Fibroblast of peridontal ligament (primary cell): Measurements from ENCODE around the gene SLC27A1.

Experiments used
- DNase-seq: peaks from one replicate; pipeline ENCODE4 v3.0.0-alpha.2; 2010; ENCODE audit errors: extremely low read depth

SLC27A1 gene

GRCh38 chr19:17470068-17470841 lies at the start of gene SLC27A1:
TSS of gene SLC27A1 (plus strand) at chr19:17470524. CDS start at chr19:17470541, 17 bp downstream.
- DNase-seq: peak; percentile 98

GRCh38 chr19:17421942-17422341 lies 48.4 kb upstream of the SLC27A1 start:
- no peak for DNase-seq

- no peak for DNase-seq
Measured at GRCh38 chr19:17423429-17424208, 46.7 kb upstream of the SLC27A1 start.

GRCh38 chr19:17424743-17425365 lies 45.5 kb upstream of the SLC27A1 start:
- DNase-seq: no peak

GRCh38 chr19:17429641-17430113 lies 40.6 kb upstream of the SLC27A1 start:
- no peak for DNase-seq

GRCh38 chr19:17431417-17431816 lies 38.9 kb upstream of the SLC27A1 start:
- DNase-seq: no peak

- no peak for DNase-seq
Measured at GRCh38 chr19:17435218-17435617, 35.1 kb upstream of the SLC27A1 start.

GRCh38 chr19:17436094-17436873 lies 34.0 kb upstream of the SLC27A1 start:
- no peak for DNase-seq

- no peak for DNase-seq
Measured at GRCh38 chr19:17436874-17437267, 33.5 kb upstream of the SLC27A1 start.

GRCh38 chr19:17441241-17442021 lies 28.9 kb upstream of the SLC27A1 start:
- DNase-seq: peak; percentile 20

GRCh38 chr19:17445526-17446165 lies 24.7 kb upstream of the SLC27A1 start:
- DNase-seq: no peak

- DNase-seq: no peak
Measured at GRCh38 chr19:17447704-17448130, 22.6 kb upstream of the SLC27A1 start.

GRCh38 chr19:17448131-17448967 lies 22.0 kb upstream of the SLC27A1 start, which contains the start of gene TMEM221:
TSS of gene TMEM221 (minus strand) at chr19:17448668. CDS start at chr19:17448462, 206 bp downstream.
- DNase-seq: no peak

GRCh38 chr19:17450264-17451075 lies 19.9 kb upstream of the SLC27A1 start:
- no peak for DNase-seq

- DNase-seq: no peak
Measured at GRCh38 chr19:17451820-17452219, 18.5 kb upstream of the SLC27A1 start.

- no peak for DNase-seq
Measured at GRCh38 chr19:17454576-17455071, 15.7 kb upstream of the SLC27A1 start.

GRCh38 chr19:17455308-17456123 lies 14.8 kb upstream of the SLC27A1 start:
- no peak for DNase-seq
